ENCODE data around the gene REXO1.

GRCh38 chr19:1841209-1841924 lies 6.9 kb downstream of the REXO1 start:
- TF ChIP-seq CTCF (IDR thresholded peaks at IDR 0.05) (no peak), POLR2A (IDR thresholded peaks at IDR 0.05) (no peak), POLR2AphosphoS5 (IDR thresholded peaks at IDR 0.05) (no peak), EP300 (IDR thresholded peaks at IDR 0.05) (no peak)
